ENCODE data around the gene FRK. TPM values are rescaled to one million over a fixed set of nuclear protein-coding genes. Genes with fewer than 3 reads are reported as not detected.

The FRK gene
- total RNA-seq, 4 donors from 2014 or later, result 0.24 to 1.9 (median 1.5) TPM

DNA sequence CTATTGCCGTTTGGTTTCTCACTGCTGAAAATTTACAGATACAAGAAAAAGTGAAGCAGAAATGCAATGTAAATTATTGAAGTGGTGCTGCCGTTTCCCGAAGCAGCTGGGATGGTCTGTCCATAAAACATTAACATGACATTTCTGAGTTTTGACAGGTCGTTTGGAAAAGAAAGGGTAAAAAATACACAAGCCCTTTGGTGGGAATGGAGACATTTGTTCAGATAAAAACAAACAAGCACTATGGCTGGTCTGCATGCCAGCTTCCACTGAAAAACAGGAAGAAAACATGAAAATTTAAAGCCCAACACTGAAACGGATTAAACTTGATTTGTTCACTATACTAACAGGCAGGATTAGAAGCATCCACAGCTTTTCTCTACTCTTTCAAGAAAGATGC lies 155.2 kb downstream of the FRK start:
- DNase-seq (ENCODE audit: low spot score), result no peak
- no peak for TF ChIP-seq CTCF (IDR thresholded peaks at IDR 0.05)
- no peak for ATAC-seq (ENCODE audit: low FRiP score)

- ATAC-seq (ENCODE audit: low FRiP score) (no peak), DNase-seq (ENCODE audit: low spot score) (no peak)
- no peak for TF ChIP-seq CTCF (IDR thresholded peaks at IDR 0.05)
These were observed 158.3 kb downstream of the FRK start for GRCh38 chr6:115902436-115902835.

DNA sequence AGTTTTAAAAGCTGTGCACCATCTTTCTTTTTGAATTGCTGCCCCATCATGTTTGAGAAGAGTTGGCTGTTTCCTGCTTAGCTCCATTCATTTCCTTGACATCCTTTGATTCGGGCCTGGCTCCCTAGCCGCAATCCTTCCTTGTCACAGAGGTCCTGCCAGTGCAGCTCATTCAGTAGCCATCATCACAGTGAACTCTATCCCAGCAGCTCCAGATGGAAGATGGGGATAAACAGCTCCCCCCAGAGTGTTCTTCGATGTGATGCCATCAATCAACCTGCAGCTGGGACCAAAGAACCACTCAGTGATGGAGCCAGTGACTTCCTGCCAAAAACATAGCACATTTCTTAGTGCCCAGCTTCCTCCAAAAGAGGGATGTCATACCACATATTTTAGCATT lies 158.8 kb downstream of the FRK start:
- DNase-seq (ENCODE audit: low spot score), result no peak
- TF ChIP-seq CTCF (IDR thresholded peaks at IDR 0.05), result no peak
- ATAC-seq (ENCODE audit: low FRiP score), result no peak

DNA sequence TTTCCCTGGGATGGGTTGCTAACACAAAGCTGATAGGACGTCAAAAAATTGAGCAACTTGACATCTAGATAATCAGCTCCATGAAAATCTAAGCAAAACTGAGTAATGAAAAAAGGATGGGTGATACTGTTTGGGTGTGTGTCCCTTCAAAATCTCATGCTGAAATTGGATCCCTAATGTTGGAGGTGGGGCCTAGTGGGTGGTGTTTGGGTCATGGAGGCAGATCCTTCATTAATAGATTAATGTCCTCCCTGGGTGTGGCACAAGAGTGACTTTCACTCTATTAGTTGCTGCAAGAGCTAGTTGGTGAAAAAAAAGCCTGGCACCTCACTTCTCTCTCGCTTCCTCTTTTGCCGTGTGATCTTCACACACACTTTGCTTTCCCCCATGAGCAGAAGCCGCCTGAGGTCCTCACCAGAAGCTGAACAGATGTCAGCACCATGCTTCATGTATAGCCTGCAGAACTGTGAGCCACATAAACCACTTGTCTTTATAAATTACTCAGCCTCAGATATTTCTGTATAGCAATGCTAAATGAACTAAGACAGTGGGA lies 160.9 kb downstream of the FRK start:
- no peak for ATAC-seq (ENCODE audit: low FRiP score)
- no peak for TF ChIP-seq CTCF (IDR thresholded peaks at IDR 0.05)
- DNase-seq (ENCODE audit: low spot score), result no peak

- ATAC-seq (ENCODE audit: low FRiP score), result no peak
- TF ChIP-seq CTCF (IDR thresholded peaks at IDR 0.05), result no peak
- DNase-seq (ENCODE audit: low spot score), result no peak
These were observed 162.4 kb downstream of the FRK start for GRCh38 chr6:115898246-115898645.

- TF ChIP-seq CTCF (IDR thresholded peaks at IDR 0.05), result no peak
- no peak for DNase-seq (ENCODE audit: low spot score)
- no peak for ATAC-seq (ENCODE audit: low FRiP score)
These were observed 164.1 kb downstream of the FRK start for GRCh38 chr6:115896538-115897129.

DNA sequence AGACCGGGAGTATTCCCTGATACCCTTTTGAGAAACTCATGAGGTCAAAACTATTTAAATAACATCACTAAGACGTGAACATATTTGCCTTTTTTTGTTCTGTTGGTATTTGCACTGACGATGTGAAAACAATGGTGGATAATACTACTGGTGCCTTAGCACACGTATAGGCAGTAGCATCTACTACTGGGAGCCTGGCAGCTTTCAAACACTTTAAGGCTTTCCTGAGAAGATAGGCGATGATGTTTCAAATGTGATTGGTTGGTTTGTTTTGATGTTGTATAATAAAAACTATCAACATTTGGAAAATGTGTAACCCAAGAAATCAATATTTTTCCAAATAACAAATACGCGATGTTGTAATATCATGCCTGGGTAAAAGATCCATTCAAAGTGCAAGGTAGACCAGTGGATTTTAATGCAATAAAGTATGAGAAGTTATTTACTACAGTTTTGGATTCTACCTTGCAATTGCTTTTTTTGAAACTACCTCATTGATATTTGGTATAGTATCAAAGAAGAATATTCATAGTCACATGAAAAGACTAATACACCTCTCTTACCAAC lies 166.2 kb downstream of the FRK start:
- ATAC-seq (ENCODE audit: low FRiP score) (no peak), DNase-seq (ENCODE audit: low spot score) (no peak)
- no peak for TF ChIP-seq CTCF (IDR thresholded peaks at IDR 0.05)

Measured in omental fat pad (tissue), 4 donors.